Measurements from ENCODE around the gene SRCIN1. TPM values are rescaled to one million over a fixed set of nuclear protein-coding genes. Genes with fewer than 3 reads are reported as not detected.
"Not testable (repeated sequence)": the region's sequence is repeated elsewhere in the genome, so short reads cannot be mapped to it uniquely, and the experiment has no call there.

Gene SRCIN1
- total RNA-seq, 3 donors from 2014 or later: 2.3 to 7.0 (median 2.5) TPM

DNA sequence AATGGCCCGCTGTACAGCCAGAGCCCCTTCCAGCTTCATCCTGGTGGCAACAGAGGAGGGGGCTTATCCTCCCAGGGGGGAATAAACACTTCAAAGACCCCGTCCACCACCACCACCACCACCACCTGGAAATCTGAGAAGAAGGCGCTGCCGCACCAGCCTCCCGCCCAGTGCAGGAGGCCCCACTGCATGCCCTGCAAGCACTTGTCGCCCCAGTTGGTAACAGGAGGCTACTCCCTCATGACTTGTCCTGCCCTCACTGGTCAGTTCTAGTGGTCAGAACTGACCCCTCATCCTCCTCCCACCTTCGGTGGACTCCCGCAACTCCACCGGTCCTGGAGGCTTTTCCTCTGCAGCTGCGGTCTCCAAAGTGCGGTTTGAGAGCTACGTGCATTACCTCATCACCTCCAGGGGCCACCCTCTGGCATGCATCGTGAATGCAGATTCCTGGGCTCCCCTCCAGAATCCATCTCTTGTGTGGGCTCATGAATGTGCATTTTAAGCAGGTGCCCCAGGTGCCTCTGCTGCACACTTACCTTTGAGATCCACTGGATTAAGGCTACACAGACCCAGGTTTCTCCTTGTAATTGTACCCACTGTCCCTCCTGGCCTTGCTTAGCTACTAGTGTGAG, 71.8 kb downstream of the SRCIN1 start:
- Histone ChIP-seq H3K36me3 (ENCODE audit: low read depth) (no peaks in the 10 kb centered on the region), H3K9me3 (no peaks in the 10 kb centered on the region), H3K4me1 (ENCODE audit: low read depth) (no peaks in the 10 kb centered on the region), H3K4me3 (no peak overlapping the region)
- no peak for DNase-seq
- no peak for ATAC-seq
- intact Hi-C loops (cut with DNase I, micrococcal nuclease): no loop called here
- TF ChIP-seq, protein P1, sequence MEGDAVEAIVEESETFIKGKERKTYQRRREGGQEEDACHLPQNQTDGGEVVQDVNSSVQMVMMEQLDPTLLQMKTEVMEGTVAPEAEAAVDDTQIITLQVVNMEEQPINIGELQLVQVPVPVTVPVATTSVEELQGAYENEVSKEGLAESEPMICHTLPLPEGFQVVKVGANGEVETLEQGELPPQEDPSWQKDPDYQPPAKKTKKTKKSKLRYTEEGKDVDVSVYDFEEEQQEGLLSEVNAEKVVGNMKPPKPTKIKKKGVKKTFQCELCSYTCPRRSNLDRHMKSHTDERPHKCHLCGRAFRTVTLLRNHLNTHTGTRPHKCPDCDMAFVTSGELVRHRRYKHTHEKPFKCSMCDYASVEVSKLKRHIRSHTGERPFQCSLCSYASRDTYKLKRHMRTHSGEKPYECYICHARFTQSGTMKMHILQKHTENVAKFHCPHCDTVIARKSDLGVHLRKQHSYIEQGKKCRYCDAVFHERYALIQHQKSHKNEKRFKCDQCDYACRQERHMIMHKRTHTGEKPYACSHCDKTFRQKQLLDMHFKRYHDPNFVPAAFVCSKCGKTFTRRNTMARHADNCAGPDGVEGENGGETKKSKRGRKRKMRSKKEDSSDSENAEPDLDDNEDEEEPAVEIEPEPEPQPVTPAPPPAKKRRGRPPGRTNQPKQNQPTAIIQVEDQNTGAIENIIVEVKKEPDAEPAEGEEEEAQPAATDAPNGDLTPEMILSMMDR (IDR thresholded peaks at IDR 0.05): no peak

DNA sequence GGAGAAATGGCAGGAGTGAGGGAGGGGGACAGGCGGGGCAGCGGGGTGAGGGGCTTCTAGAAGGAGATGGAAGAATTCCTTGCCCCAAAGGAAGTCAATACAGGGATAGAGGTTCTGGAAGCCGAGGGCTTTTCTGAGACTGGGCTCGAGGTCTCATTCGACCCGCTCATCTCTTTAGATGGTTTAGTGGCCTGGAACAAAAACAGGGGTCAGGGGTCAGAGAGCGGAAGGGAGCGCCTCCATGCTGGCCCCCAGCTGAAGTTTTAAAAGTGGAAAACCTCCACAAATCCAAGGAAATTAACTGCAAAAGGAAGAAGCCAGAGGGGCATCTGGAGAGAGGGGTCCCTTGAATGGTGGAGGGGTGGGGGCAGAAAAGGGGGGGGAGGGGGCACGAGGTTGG, 72.5 kb downstream of the SRCIN1 start:
- Histone ChIP-seq H3K4me3 (no peak overlapping the region), H3K36me3 (ENCODE audit: low read depth) (no peaks in the 10 kb centered on the region), H3K4me1 (ENCODE audit: low read depth) (no peaks in the 10 kb centered on the region), H3K9me3 (no peaks in the 10 kb centered on the region)
- ATAC-seq (no peak), DNase-seq (no peak)
- TF ChIP-seq, protein P1 (IDR thresholded peaks at IDR 0.05): no peak
- intact Hi-C loops (cut with DNase I, micrococcal nuclease): no loop called here

DNA sequence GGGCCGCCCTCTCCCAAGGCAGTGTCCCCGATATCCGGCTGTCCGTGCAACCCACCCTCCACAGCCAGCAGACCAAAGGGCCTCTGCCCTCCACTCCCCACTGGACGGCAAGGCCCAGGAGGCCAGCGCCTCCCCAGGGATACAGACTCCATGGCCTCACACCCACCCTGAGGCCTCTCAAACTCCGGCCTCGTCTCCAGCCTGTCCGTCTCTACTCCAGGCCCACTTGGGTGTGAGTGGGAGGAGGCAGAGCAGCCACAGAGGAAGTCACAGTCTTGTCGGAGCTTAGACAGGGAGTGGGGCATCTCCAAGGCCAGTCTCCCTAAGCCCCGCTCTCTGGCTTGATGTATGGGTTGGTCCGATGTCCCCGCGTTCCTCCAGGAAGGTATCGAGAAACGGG, 73.3 kb downstream of the SRCIN1 start:
- ATAC-seq: no peak
- H3K36me3 ChIP-seq (ENCODE audit: low read depth): no peaks in the 10 kb centered on the region
- intact Hi-C loops (cut with DNase I, micrococcal nuclease): no loop called here

DNA sequence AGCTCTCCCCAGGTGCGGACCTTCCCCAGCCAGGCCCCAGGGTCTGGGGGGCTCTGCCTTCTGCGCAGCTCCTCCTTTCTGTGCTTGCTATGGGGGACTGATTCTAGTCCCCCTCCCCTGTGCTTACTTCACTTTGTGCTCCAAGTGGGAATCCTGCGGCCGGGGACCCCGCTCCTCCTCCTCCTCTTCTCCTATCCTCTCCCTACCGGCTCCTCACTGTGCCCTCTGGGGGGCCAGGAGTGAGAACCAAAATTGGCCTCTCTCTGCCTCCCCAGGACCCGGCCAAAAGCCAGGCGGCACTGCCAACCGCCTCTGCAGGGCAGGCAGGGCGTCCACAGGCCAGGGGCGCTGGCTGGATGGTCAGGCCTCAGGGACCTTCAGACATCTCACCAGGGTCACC, 74.0 kb downstream of the SRCIN1 start:
- H3K4me3 ChIP-seq; H3K36me3 ChIP-seq (ENCODE audit: low read depth); H3K4me1 ChIP-seq (ENCODE audit: low read depth); H3K9me3 ChIP-seq; ATAC-seq; intact Hi-C loops (cut with DNase I, micrococcal nuclease); DNase-seq: not testable (repeated sequence)

More for the DNA sequence above, 73.3 kb downstream of the SRCIN1 start:
- TF ChIP-seq, protein P1 (IDR thresholded peaks at IDR 0.05): no peak
- Histone ChIP-seq H3K9me3 (no peaks in the 10 kb centered on the region), H3K4me1 (ENCODE audit: low read depth) (no peaks in the 10 kb centered on the region), H3K4me3 (no peak overlapping the region)
- DNase-seq: no peak

GRCh38 chr17:38530856-38531255, 74.9 kb downstream of the SRCIN1 start:
- H3K9me3 ChIP-seq; H3K4me1 ChIP-seq (ENCODE audit: low read depth); DNase-seq; H3K4me3 ChIP-seq; H3K36me3 ChIP-seq (ENCODE audit: low read depth); intact Hi-C loops (cut with DNase I, micrococcal nuclease); ATAC-seq: not testable (repeated sequence)

DNA sequence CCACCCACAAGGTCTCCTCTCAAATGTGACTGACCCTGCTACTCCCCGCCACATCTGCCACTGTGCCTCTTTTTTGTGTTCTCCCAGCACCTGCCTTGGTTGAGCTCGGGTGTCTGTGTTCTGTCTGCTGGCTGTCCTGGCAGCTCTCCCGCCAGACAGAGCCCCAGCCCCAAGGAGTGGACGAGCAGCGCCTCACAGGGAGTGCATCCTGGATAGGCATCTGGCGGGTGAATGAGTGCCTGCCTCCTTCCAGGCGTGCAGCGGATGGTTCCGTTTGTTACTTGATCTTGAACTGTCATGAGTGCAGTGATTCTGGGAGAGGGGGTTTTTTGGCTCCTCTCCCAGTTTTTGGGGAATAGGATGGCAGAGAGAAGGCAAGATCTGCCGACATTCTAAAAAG, 77.6 kb downstream of the SRCIN1 start:
- intact Hi-C loops (cut with DNase I, micrococcal nuclease); ATAC-seq; H3K9me3 ChIP-seq; H3K36me3 ChIP-seq (ENCODE audit: low read depth); H3K4me3 ChIP-seq; DNase-seq; H3K4me1 ChIP-seq (ENCODE audit: low read depth): not testable (repeated sequence)

DNA sequence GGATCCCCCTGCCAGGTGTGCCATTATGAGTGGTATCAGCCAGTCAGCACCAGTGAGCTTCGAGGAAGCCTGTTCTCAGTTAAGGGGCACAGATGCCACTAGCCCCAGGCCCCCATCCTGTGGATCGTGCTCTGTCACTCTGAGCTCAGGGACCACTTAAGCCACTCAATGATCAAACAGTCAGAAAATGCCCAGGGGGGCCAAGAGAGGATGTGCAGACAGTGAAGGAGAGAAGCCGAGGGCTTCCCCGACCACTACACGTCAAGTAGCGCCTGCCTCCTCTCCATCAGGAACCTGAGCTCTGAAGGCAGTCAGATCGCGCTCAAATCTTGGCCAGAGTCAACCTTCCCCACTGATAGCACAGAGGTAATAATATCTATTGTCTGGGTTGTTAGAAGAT, 79.2 kb downstream of the SRCIN1 start:
- ATAC-seq; H3K9me3 ChIP-seq; H3K36me3 ChIP-seq (ENCODE audit: low read depth); DNase-seq; H3K4me1 ChIP-seq (ENCODE audit: low read depth); intact Hi-C loops (cut with DNase I, micrococcal nuclease); H3K4me3 ChIP-seq: not testable (repeated sequence)

GRCh38 chr17:38512473-38513058, 93.2 kb downstream of the SRCIN1 start:
- no peaks in the 10 kb centered on the region for H3K36me3 ChIP-seq (ENCODE audit: low read depth)
- no peak for ATAC-seq
- TF ChIP-seq, protein P1 (IDR thresholded peaks at IDR 0.05): no peak
- H3K4me1 ChIP-seq (ENCODE audit: low read depth): peaks cover 13% of the 10 kb centered on the region
- no peak overlapping the region for H3K4me3 ChIP-seq
- H3K9me3 ChIP-seq: no peaks in the 10 kb centered on the region
- DNase-seq: no peak
- intact Hi-C loops (cut with DNase I, micrococcal nuclease): no loop called here
